SU-DHL-6 (cell line): ENCODE measurements around the gene ZDHHC11B.

Experiments used
- EZH2phosphoT487 ChIP-seq: fragments of 200-600 bp; sonication (generic), shearing (Covaris generic); conservative IDR thresholded peaks from 2 replicates; pipeline ENCODE4 v1.6.1; 2018; ENCODE audit warnings: mild to moderate bottlenecking, antibody characterized with exemption, low read length, moderate library complexity, mixed read lengths
- TF ChIP-seq, protein P1 (sequence below): fragments of 200-600 bp; sonication (generic); IDR thresholded peaks from one replicate; pipeline ENCODE4 v1.5.1; 2017; ENCODE audit warnings: antibody characterized with exemption, mild to moderate bottlenecking, low read length, moderate library complexity; ENCODE audit not compliant: insufficient read depth, poor library complexity, severe bottlenecking

DNA sequence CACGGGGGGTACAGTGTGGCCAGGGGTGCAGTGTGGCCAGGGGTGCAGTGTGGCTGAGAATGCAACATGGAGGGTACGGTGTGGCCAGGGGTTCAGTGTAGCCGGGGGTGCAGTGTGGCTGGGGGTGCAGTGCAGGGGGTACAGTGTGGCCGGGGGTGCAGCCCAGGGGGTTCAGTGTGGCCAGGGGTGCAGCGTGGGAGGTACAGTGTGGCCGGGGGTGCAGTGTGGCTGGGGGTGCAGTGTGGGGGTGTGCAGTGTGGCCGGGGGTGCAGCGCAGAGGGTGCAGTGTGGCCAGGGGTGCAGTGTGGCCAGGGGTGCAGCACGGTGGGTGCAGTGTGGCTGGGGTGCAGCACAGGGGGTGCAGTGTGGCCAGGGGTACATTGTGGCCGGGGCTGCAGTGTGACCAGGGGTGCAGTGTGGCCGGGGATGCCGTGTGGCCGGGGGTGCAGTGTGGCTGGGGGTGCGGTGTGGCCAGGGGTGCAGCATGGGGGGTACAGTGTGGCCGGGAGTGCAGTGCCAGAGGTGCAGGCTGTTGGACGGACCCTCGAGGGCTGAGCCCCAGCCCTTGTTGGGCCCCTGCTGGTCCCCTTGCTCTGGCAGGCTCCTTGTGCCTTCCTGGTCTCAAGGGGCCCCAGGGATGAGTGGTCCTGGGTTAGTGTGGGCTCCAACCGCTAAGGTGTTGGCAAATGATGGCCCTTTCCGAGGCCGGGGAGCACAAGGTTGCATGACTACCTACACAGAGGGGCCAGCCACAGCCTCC is 109.2 kb downstream of the ZDHHC11B start:
- TF ChIP-seq, protein P1, sequence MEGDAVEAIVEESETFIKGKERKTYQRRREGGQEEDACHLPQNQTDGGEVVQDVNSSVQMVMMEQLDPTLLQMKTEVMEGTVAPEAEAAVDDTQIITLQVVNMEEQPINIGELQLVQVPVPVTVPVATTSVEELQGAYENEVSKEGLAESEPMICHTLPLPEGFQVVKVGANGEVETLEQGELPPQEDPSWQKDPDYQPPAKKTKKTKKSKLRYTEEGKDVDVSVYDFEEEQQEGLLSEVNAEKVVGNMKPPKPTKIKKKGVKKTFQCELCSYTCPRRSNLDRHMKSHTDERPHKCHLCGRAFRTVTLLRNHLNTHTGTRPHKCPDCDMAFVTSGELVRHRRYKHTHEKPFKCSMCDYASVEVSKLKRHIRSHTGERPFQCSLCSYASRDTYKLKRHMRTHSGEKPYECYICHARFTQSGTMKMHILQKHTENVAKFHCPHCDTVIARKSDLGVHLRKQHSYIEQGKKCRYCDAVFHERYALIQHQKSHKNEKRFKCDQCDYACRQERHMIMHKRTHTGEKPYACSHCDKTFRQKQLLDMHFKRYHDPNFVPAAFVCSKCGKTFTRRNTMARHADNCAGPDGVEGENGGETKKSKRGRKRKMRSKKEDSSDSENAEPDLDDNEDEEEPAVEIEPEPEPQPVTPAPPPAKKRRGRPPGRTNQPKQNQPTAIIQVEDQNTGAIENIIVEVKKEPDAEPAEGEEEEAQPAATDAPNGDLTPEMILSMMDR: no peak
- TF ChIP-seq EZH2phosphoT487: no peak
